Measurements from ENCODE around the gene DNLZ.

DNA sequence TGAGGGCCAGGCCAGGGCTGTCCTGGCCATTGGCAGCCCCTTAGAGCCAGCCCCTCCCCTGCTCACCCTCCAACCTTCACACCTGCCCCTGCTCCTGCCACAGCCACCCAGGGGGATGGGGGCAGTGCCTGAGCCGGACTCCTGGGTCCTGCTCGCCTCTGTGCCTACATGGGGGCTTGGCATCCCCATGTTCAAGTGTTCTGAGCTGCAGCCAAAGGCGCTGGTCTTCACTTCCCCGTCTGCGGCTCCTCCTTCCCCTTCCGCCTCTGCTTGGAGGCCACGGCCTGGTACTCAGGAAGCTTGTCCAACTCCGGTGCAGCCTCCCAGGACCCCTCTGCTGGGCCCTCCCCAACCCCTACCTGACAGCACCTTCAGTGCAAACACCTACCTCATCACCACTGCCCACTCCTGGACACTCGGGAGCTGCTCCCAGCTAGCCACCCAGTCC lies 2.3 kb upstream of the DNLZ start:
- TF ChIP-seq POLR2A (IDR thresholded peaks at IDR 0.05; ENCODE audit: low read depth, low read length) (no peak), POLR2AphosphoS5 (IDR thresholded peaks at IDR 0.05; ENCODE audit: low read depth, low read length) (no peak), TAF1 (IDR thresholded peaks at IDR 0.05; ENCODE audit: low read depth, low read length) (no peak), SPI1 (IDR thresholded peaks at IDR 0.05; ENCODE audit: low read depth, low read length) (no peak), POU2F2 (IDR thresholded peaks at IDR 0.05; ENCODE audit: low read depth, low read length) (no peak), PAX5 (IDR thresholded peaks at IDR 0.05; ENCODE audit: insufficient read depth, low read length, severe bottlenecking) (no peak)

Data from GM12891 (cell line).